HepG2 (cell line): ENCODE results near the gene SLC2A10. TPM values are rescaled to one million over a fixed set of nuclear protein-coding genes. Genes with fewer than 3 reads are reported as not detected.

Source experiments
- GABPB1 ChIP-seq: IDR thresholded peaks from 2 replicates; pipeline ENCODE4 v1.6.1; 2016; ENCODE audit warnings: mild to moderate bottlenecking, missing genetic modification reagents, moderate library complexity, missing compliant biosample characterization
- HNRNPK ChIP-seq: fragments of 200-400 bp; formaldehyde crosslinking; IDR thresholded peaks from 2 replicates; pipeline ENCODE4 v1.6.1; 2018; ENCODE audit warnings: low read length, low read depth, moderate library complexity, mild to moderate bottlenecking; ENCODE audit not compliant: poor library complexity, severe bottlenecking
- NFYB ChIP-seq: sonication (generic); formaldehyde crosslinking; IDR thresholded peaks from 2 replicates; pipeline ENCODE4 v1.4.0; 2020; ENCODE audit warnings: missing genetic modification reagents
- NONO ChIP-seq, 2 experiments: fragments of 450-650 bp in 1 of 2; sonication (generic) in 1 of 2; formaldehyde crosslinking in 1 of 2; IDR thresholded peaks in 1 of 2; conservative IDR thresholded peaks in 1 of 2; 2 replicates each; pipeline versions ENCODE4 v1.6.1 to v1.8.0; 2017 to 2022; ENCODE audit warnings: mild to moderate bottlenecking in 1 of 2, missing genetic modification reagents in 1 of 2, moderate library complexity in 1 of 2
- PHF21A ChIP-seq: sonication (generic); formaldehyde crosslinking; IDR thresholded peaks from 2 replicates; pipeline ENCODE4 v1.5.0; 2020; ENCODE audit warnings: mild to moderate bottlenecking, missing genetic modification reagents
- PPARG ChIP-seq: conservative IDR thresholded peaks from 2 replicates; pipeline ENCODE4 v1.6.1; 2016; ENCODE audit warnings: missing biosample characterization, missing genetic modification reagents
- SNAPC2 ChIP-seq: sonication (generic); formaldehyde crosslinking; IDR thresholded peaks from 2 replicates; pipeline ENCODE4 v1.8.1; 2022; ENCODE audit warnings: mild to moderate bottlenecking, missing genetic modification reagents
- SPEN ChIP-seq: sonication (generic); formaldehyde crosslinking; IDR thresholded peaks from 2 replicates; pipeline ENCODE4 v1.5.1; 2020; ENCODE audit warnings: low read depth, mild to moderate bottlenecking, missing genetic modification reagents
- STAT5B ChIP-seq: sonication (generic); formaldehyde crosslinking; IDR thresholded peaks from 2 replicates; pipeline ENCODE4 v1.4.0; 2020; ENCODE audit warnings: missing genetic modification reagents
- TCF12 ChIP-seq, 2 experiments: fragments of 450-650 bp in 1 of 2; sonication (generic) in 1 of 2; formaldehyde crosslinking in 1 of 2; IDR thresholded peaks; 2 replicates each; pipeline versions ENCODE4 v1.6.1 to v1.8.0; 2017 to 2022; ENCODE audit warnings: antibody characterized with exemption in 1 of 2, mild to moderate bottlenecking in 1 of 2, missing genetic modification reagents in 1 of 2, moderate library complexity in 1 of 2
- TGIF2 ChIP-seq: IDR thresholded peaks from 2 replicates; pipeline ENCODE4 v1.6.1; 2016; ENCODE audit warnings: control low read depth, missing compliant biosample characterization
- TP53 ChIP-seq: sonication (generic); formaldehyde crosslinking; conservative IDR thresholded peaks from 2 replicates; pipeline ENCODE4 v1.4.0; 2020; ENCODE audit warnings: missing genetic modification reagents
- ZBTB7A ChIP-seq: sonication (generic); formaldehyde crosslinking; IDR thresholded peaks from 2 replicates; pipeline ENCODE4 v1.8.0; 2022; ENCODE audit warnings: mild to moderate bottlenecking, missing genetic modification reagents
- ZFP62 ChIP-seq: sonication (generic); formaldehyde crosslinking; IDR thresholded peaks from 2 replicates; pipeline ENCODE4 v1.4.0; 2020; ENCODE audit warnings: missing genetic modification reagents
- ZNF3 ChIP-seq: IDR thresholded peaks from 2 replicates; pipeline ENCODE4 v1.7.0; 2017; ENCODE audit warnings: inconsistent platforms
- ZNF737 ChIP-seq: sonication (generic); formaldehyde crosslinking; IDR thresholded peaks from 2 replicates; pipeline ENCODE4 v1.5.0; 2020; ENCODE audit warnings: missing genetic modification reagents, mild to moderate bottlenecking, borderline replicate concordance
- ZNF749 ChIP-seq: sonication (generic); formaldehyde crosslinking; IDR thresholded peaks from 2 replicates; pipeline ENCODE4 v1.8.0; 2022; ENCODE audit warnings: mild to moderate bottlenecking, missing genetic modification reagents, moderate library complexity, borderline replicate concordance
- ZNF775 ChIP-seq: sonication (generic); formaldehyde crosslinking; IDR thresholded peaks from 2 replicates; pipeline ENCODE4 v1.4.0; 2020; ENCODE audit warnings: missing genetic modification reagents, mild to moderate bottlenecking, moderate library complexity, borderline replicate concordance
- ZNF788 ChIP-seq: sonication (generic); formaldehyde crosslinking; IDR thresholded peaks from 2 replicates; pipeline ENCODE4 v1.5.0; 2020; ENCODE audit warnings: mild to moderate bottlenecking, missing genetic modification reagents, borderline replicate concordance
- polyA plus RNA-seq, 8 experiments: library from polyadenylated mRNA; depleted of rRNA in 3 of 8; stranded (reverse) in 7 of 8; unstranded in 1 of 8; fragments of >200 nt; fragmentation: Illumina TruSeq in 4 of 8; extraction: Trizol in 4 of 8; gene quantifications; 2 replicates each; pipeline versions ENCODE4 v1.2.1 to v1.2.3, GENCODE V29; 2011 to 2016; ENCODE audit warnings: low read depth in 4 of 8, missing spikeins in 1 of 8, mixed read lengths in 1 of 8; ENCODE audit not compliant: insufficient read depth in 1 of 8
- total RNA-seq, 5 experiments: library from RNA; depleted of rRNA; stranded (reverse); fragments of >200 nt; fragmentation: Illumina TruSeq; extraction: Trizol; gene quantifications; 2 replicates each; pipeline ENCODE4 v1.2.3, GENCODE V29; 2016; ENCODE audit warnings: low read depth in 1 of 5
- TF ChIP-seq, protein P1 (sequence below): sonication (generic); IDR thresholded peaks from 2 replicates; pipeline ENCODE4 v1.6.1; 2016; ENCODE audit warnings: low read depth, borderline replicate concordance
- TF ChIP-seq, protein P2 (sequence below): sonication (generic); formaldehyde crosslinking; IDR thresholded peaks from 2 replicates; pipeline ENCODE4 v1.5.1; 2020; ENCODE audit warnings: mild to moderate bottlenecking, missing genetic modification reagents, moderate library complexity
- TF ChIP-seq, protein P3 (sequence below): sonication (generic); formaldehyde crosslinking; IDR thresholded peaks from 2 replicates; pipeline ENCODE4 v1.5.1; 2020; ENCODE audit warnings: missing genetic modification reagents, mild to moderate bottlenecking, borderline replicate concordance
- TF ChIP-seq, protein P4 (sequence below): sonication (generic); formaldehyde crosslinking; IDR thresholded peaks from 2 replicates; pipeline ENCODE4 v1.8.0; 2022; ENCODE audit warnings: missing genetic modification reagents, mild to moderate bottlenecking, borderline replicate concordance
- TF ChIP-seq, protein P5 (sequence below): sonication (generic); formaldehyde crosslinking; conservative IDR thresholded peaks from 2 replicates; pipeline ENCODE4 v1.8.0; 2022; ENCODE audit warnings: low read depth, missing genetic modification reagents

Gene SLC2A10
- total and polyA plus RNA-seq, 2 of the 13 experiments (the other 11 are each of a cell fraction or from before 2014, with no cell fraction given) = 16.0 to 18.4 TPM

DNA sequence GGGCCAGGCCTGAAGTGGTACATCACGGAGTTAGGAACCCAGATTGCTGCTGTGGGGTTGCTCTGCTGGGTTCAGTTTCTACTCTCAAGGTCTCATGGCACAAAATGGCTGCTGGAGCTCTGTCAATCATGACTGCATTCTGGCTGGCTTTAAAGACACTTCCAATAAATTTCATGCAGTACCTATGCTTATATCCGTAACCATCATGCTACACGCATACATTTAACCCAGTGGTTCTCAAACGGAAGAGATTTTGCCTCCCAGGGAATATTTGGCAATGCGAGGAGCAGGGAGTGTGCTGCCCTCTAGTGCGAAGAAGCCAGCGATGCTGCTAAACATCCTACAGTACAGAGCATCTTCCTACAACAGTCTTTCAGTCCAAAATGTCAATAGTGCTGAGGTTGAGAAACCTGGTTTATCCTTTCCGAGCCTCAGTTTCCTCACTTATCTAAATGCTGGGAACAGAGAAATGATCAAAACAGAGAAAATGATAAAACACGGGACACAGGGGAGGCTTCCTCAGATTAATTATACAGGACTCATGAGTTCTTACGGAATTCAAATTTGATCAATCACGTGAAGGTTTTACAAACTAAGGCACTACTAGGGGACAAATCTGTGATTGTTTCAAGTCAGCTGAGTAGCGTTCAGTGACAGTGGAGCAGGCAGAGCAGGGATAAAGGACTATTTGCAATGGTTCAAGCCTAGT lies 9.6 kb upstream of the SLC2A10 start (continued):
- TF ChIP-seq HNRNPK (no peak), SNAPC2 (CRISPR knock-in tag) (no peak), ZFP62 (CRISPR knock-in tag) (no peak), TGIF2 (CRISPR knock-in tag) (no peak), NONO (IDR thresholded peaks at IDR 0.05) (no peak), NONO (CRISPR knock-in tag; conservative IDR thresholded peaks at IDR 0.05) (no peak), PPARG (CRISPR knock-in tag) (no peak), TP53 (no peak), ZNF775 (no peak), NFYB (0 out of 2 replicates have a peak, but pooled peaks have one; percentile 24), STAT5B (CRISPR knock-in tag) (no peak), TCF12 (IDR thresholded peaks at IDR 0.05) (no peak), TCF12 (CRISPR knock-in tag; IDR thresholded peaks at IDR 0.05) (no peak), ZNF3 (CRISPR knock-in tag) (peak; percentile 72; the same call in 1 of the 2 replicates), ZNF737 (CRISPR knock-in tag) (no peak), ZNF749 (CRISPR knock-in tag) (no peak), SPEN (CRISPR knock-in tag) (no peak), GABPB1 (no peak; the same call in 1 of the 2 replicates), ZBTB7A (no peak), PHF21A (CRISPR knock-in tag) (peak; percentile 61; the same call in 1 of the 2 replicates), ZNF788 (CRISPR knock-in tag) (peak; percentile 39; the same call in 1 of the 2 replicates)
- TF ChIP-seq, protein P1, sequence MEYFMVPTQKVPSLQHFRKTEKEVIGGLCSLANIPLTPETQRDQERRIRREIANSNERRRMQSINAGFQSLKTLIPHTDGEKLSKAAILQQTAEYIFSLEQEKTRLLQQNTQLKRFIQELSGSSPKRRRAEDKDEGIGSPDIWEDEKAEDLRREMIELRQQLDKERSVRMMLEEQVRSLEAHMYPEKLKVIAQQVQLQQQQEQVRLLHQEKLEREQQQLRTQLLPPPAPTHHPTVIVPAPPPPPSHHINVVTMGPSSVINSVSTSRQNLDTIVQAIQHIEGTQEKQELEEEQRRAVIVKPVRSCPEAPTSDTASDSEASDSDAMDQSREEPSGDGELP = no peak
- TF ChIP-seq, protein P2, sequence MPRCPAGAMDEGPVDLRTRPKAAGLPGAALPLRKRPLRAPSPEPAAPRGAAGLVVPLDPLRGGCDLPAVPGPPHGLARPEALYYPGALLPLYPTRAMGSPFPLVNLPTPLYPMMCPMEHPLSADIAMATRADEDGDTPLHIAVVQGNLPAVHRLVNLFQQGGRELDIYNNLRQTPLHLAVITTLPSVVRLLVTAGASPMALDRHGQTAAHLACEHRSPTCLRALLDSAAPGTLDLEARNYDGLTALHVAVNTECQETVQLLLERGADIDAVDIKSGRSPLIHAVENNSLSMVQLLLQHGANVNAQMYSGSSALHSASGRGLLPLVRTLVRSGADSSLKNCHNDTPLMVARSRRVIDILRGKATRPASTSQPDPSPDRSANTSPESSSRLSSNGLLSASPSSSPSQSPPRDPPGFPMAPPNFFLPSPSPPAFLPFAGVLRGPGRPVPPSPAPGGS (CRISPR knock-in tag) = no peak
- TF ChIP-seq, protein P3, sequence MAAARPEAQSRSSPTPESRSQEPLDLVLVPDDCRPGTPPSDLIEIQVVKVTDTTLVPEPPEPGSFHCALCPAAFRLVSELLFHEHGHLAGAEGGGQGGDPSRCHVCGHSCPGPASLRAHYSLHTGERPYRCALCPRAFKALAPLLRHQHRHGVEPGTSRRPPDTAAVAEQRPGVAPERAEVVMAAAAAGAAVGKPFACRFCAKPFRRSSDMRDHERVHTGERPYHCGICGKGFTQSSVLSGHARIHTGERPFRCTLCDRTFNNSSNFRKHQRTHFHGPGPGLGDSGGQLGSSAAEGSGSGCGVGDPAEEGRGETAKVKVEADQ = no peak
- TF ChIP-seq, protein P4, sequence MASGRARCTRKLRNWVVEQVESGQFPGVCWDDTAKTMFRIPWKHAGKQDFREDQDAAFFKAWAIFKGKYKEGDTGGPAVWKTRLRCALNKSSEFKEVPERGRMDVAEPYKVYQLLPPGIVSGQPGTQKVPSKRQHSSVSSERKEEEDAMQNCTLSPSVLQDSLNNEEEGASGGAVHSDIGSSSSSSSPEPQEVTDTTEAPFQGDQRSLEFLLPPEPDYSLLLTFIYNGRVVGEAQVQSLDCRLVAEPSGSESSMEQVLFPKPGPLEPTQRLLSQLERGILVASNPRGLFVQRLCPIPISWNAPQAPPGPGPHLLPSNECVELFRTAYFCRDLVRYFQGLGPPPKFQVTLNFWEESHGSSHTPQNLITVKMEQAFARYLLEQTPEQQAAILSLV = no peak
- TF ChIP-seq, protein P5, sequence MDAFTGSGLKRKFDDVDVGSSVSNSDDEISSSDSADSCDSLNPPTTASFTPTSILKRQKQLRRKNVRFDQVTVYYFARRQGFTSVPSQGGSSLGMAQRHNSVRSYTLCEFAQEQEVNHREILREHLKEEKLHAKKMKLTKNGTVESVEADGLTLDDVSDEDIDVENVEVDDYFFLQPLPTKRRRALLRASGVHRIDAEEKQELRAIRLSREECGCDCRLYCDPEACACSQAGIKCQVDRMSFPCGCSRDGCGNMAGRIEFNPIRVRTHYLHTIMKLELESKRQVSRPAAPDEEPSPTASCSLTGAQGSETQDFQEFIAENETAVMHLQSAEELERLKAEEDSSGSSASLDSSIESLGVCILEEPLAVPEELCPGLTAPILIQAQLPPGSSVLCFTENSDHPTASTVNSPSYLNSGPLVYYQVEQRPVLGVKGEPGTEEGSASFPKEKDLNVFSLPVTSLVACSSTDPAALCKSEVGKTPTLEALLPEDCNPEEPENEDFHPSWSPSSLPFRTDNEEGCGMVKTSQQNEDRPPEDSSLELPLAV (CRISPR knock-in tag) = no peak
